Duodenal mucosa (tissue), 2 donors: ENCODE data around the gene NEK6.

Experiments
- H3K27ac ChIP-seq: one replicate; pipeline ENCODE4 v1.7.0; 2013; ENCODE audit warnings: low read depth, low read length
- H3K27me3 ChIP-seq, 2 donors: one replicate each; pipeline ENCODE4 v1.7.0; 2013; ENCODE audit warnings: low read length in 2 of 2, control low read depth in 1 of 2; ENCODE audit not compliant: insufficient read depth in 2 of 2, control insufficient read depth in 1 of 2
- H3K36me3 ChIP-seq, 2 donors: one replicate each; pipeline ENCODE4 v1.7.0; 2013; ENCODE audit warnings: low read length in 2 of 2, control low read depth in 1 of 2; ENCODE audit not compliant: insufficient read depth in 2 of 2, control insufficient read depth in 1 of 2
- H3K4me1 ChIP-seq, 2 donors: one replicate each; pipeline ENCODE4 v1.7.0; 2013; ENCODE audit warnings: low read length in 2 of 2, control low read depth in 1 of 2; ENCODE audit not compliant: insufficient read depth in 2 of 2, control insufficient read depth in 1 of 2
- H3K4me3 ChIP-seq, 2 donors: one replicate each; pipeline ENCODE4 v1.7.0; 2013; ENCODE audit warnings: low read length in 2 of 2, low read depth in 1 of 2
- H3K9ac ChIP-seq, 2 donors: one replicate each; pipeline ENCODE4 v1.7.0; 2013; ENCODE audit warnings: low read length in 2 of 2, low read depth in 1 of 2
- H3K9me3 ChIP-seq, 2 donors: one replicate each; pipeline ENCODE4 v1.7.0; 2013; ENCODE audit warnings: low read length in 2 of 2, control low read depth in 1 of 2; ENCODE audit not compliant: control insufficient read depth in 1 of 2

NEK6 gene

GRCh38 chr9:124395826-124396225, 138.1 kb downstream of the NEK6 start:
- Histone ChIP-seq H3K27me3 (no peaks in the 10 kb centered on the region), H3K9me3 (no peaks in the 10 kb centered on the region), H3K4me1 (peaks cover 6 to 10% of the 10 kb centered on the region in 2 donors), H3K36me3 (peaks cover 4 to 38% of the 10 kb centered on the region in 2 donors), H3K27ac (no peak overlapping the region), H3K9ac (no peak overlapping the region), H3K4me3 (no peak overlapping the region)

DNA sequence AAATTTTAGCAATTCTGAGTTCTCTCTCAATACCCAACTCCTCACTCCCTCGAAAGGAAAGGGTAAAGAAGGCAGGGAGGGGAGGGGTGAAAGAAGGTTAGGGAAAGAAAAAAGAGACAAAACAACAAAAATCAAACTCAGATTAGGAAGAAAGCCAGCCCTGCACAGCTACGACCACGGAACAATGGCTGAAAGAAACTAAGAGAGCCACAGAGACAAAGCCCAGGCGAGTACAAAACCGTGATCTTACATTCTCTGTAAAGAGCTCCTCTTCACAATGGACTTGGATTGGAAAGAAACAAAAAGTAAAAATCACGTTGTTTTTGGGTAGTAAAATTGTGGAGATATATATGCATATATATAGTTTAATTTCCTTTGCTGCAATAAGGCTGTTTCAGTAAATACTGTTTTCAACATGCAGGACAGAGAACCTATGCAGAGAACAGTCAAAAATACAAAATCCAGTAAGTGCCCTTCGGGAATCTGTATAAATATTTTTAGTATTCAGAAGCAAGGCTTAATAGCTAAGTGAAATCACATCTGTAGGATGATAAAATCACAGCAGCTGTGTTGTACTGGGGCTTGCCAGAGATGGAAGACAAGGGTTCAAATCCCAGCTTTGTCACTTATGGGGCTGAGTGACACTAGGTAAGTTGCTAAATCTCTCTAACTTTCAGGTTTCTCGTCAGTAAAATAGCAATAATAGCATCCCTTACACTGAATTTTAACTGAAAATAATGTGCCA, 140.6 kb downstream of the NEK6 start:
- Histone ChIP-seq H3K9ac (no peak overlapping the region), H3K27me3 (no peaks in the 10 kb centered on the region), H3K9me3 (no peaks in the 10 kb centered on the region), H3K36me3 (peaks cover 9 to 62% of the 10 kb centered on the region in 2 donors), H3K4me3 (no peak overlapping the region), H3K27ac (no peak overlapping the region), H3K4me1 (no peaks in the 10 kb centered on the region)

DNA sequence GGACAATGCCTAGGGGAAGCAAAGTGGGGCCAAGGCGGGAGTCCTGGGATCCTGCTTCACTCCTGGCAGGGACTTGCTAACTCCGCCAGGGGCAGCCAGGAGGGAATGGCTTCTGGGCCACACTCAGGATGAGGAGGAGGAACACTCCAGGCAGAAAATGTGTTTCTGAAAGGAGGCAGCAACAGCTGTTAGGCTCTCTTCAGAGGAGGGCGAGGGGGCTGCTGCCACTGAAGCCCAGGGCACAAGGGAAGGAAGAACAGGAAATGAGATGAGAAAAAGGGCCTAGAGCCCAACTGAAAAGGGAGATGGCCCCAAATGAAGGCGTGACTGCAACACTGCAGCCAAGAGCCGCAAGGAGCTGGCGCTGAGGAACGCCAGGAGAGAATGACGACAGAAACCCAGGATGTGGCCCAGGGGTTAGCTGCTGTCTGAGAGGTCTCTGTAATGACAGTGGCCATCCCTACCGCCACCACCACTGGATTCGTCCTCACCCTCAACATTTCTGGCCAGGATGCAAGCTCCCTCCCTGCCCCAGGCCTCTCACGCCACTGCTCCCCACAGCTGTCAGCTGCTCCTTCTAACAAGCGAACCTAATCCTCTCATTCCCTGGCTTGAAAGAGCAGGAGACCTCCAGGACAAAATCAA, 141.7 kb downstream of the NEK6 start:
- Histone ChIP-seq H3K27ac (no peak overlapping the region), H3K4me3 (no peak overlapping the region), H3K36me3 (peaks cover 14 to 68% of the 10 kb centered on the region in 2 donors), H3K27me3 (no peaks in the 10 kb centered on the region), H3K9ac (no peak overlapping the region), H3K4me1 (no peaks in the 10 kb centered on the region), H3K9me3 (no peaks in the 10 kb centered on the region)

- Histone ChIP-seq H3K4me1 (no peaks in the 10 kb centered on the region), H3K27ac (no peak overlapping the region), H3K36me3 (peaks cover 17 to 75% of the 10 kb centered on the region in 2 donors)
Measured at GRCh38 chr9:124399968-124400940, 142.5 kb downstream of the NEK6 start.

More at GRCh38 chr9:124399968-124400940, 142.5 kb downstream of the NEK6 start:
- Histone ChIP-seq H3K4me3 (no peak overlapping the region), H3K9ac (no peak overlapping the region), H3K9me3 (no peaks in the 10 kb centered on the region), H3K27me3 (no peaks in the 10 kb centered on the region)
